GM19468 (cell line): Measurements from ENCODE around the gene PTPRE.

Experiments used
- ATAC-seq: cut with Tn5 transposase; IDR thresholded peaks from one replicate; pipeline ENCODE4 v1.9.1; 2021; ENCODE audit warnings: mild to moderate bottlenecking, moderate library complexity, moderate number of reproducible peaks; ENCODE audit not compliant: unreplicated experiment; ENCODE audit errors: extremely low read depth

The PTPRE gene

GRCh38 chr10:127993056-127993690, 86.3 kb downstream of the PTPRE start:
- no peak for ATAC-seq

- ATAC-seq = no peak
Observed at GRCh38 chr10:127995939-127996338, 89.0 kb downstream of the PTPRE start.

GRCh38 chr10:127996586-127996985, 89.7 kb downstream of the PTPRE start:
- no peak for ATAC-seq

- ATAC-seq = no peak
Observed at GRCh38 chr10:127997271-127997670, 90.4 kb downstream of the PTPRE start.

GRCh38 chr10:127997937-127998336, 91.0 kb downstream of the PTPRE start:
- no peak for ATAC-seq

GRCh38 chr10:127998501-127999144, 91.7 kb downstream of the PTPRE start:
- no peak for ATAC-seq

- ATAC-seq = no peak
Observed at GRCh38 chr10:127999297-128000129, 92.6 kb downstream of the PTPRE start.

GRCh38 chr10:128000471-128001362, 93.8 kb downstream of the PTPRE start:
- no peak for ATAC-seq

- ATAC-seq = no peak
Observed at GRCh38 chr10:128001363-128001745, 94.5 kb downstream of the PTPRE start.

- no peak for ATAC-seq
Observed at GRCh38 chr10:128001849-128002248, 94.9 kb downstream of the PTPRE start.

GRCh38 chr10:128003521-128003920, 96.6 kb downstream of the PTPRE start:
- no peak for ATAC-seq

- ATAC-seq = no peak
Observed at GRCh38 chr10:128005858-128006257, 99.0 kb downstream of the PTPRE start.

- no peak for ATAC-seq
Observed at GRCh38 chr10:128007056-128007455, 100.2 kb downstream of the PTPRE start.

- no peak for ATAC-seq
Observed at GRCh38 chr10:128007971-128008370, 101.1 kb downstream of the PTPRE start.

- ATAC-seq = no peak
Observed at GRCh38 chr10:128008521-128009250, 101.8 kb downstream of the PTPRE start.

GRCh38 chr10:128009372-128010126, 102.6 kb downstream of the PTPRE start:
- ATAC-seq = no peak

- peak; percentile 92 for ATAC-seq
Observed at GRCh38 chr10:128011059-128011979, 104.4 kb downstream of the PTPRE start.

- no peak for ATAC-seq
Observed at GRCh38 chr10:128013626-128014025, 106.7 kb downstream of the PTPRE start.
